MM.1S (cell line): ENCODE results near the gene APLP2.
"Not testable (repeated sequence)": the region's sequence is repeated elsewhere in the genome, so short reads cannot be mapped to it uniquely, and the experiment has no call there.

Experiments
- DNase-seq: peaks from one replicate; pipeline ENCODE4 v3.0.0-alpha.2; 2015
- H2AFZ ChIP-seq: fragments of 300-600 bp; sonication (generic); 2 replicates; pipeline ENCODE4 v1.6.0; 2016; ENCODE audit warnings: antibody characterized with exemption, low read length
- H3F3A ChIP-seq: fragments of 300-600 bp; sonication (generic); 2 replicates; pipeline ENCODE4 v1.6.1; 2016; ENCODE audit warnings: mild to moderate bottlenecking, antibody characterized with exemption, low read length, moderate library complexity, mixed read lengths; ENCODE audit not compliant: insufficient read depth
- H3K27ac ChIP-seq: fragments of 300-600 bp; sonication (generic); 2 replicates; pipeline ENCODE4 v1.5.1; 2016; ENCODE audit warnings: mild to moderate bottlenecking, low read length
- H3K27me3 ChIP-seq: fragments of 300-600 bp; sonication (generic); replicated peaks from 2 replicates; pipeline ENCODE4 v1.6.0; 2016; ENCODE audit warnings: low read length; ENCODE audit not compliant: insufficient read depth
- H3K36me3 ChIP-seq: fragments of 300-600 bp; sonication (generic); replicated peaks from 2 replicates; pipeline ENCODE4 v1.6.1; 2016; ENCODE audit warnings: mild to moderate bottlenecking, low read length, mixed read lengths; ENCODE audit not compliant: insufficient read depth
- H3K4me1 ChIP-seq: fragments of 300-600 bp; sonication (generic); 2 replicates; pipeline ENCODE4 v1.6.1; 2016; ENCODE audit warnings: low read length, mixed read lengths
- H3K4me2 ChIP-seq: fragments of 300-600 bp; sonication (generic); 2 replicates; pipeline ENCODE4 v1.6.0; 2016; ENCODE audit warnings: low read depth, low read length
- H3K4me3 ChIP-seq: fragments of 300-600 bp; sonication (generic); 2 replicates; pipeline ENCODE4 v1.5.1; 2016; ENCODE audit warnings: low read length, mixed read lengths
- H3K79me2 ChIP-seq: fragments of 300-600 bp; sonication (generic); 2 replicates; pipeline ENCODE4 v1.6.1; 2016; ENCODE audit warnings: mixed run types, low read length, mixed read lengths
- H3K9ac ChIP-seq: fragments of 300-600 bp; sonication (generic); 2 replicates; pipeline ENCODE4 v1.6.1; 2016; ENCODE audit warnings: low read length, mixed read lengths
- H3K9me2 ChIP-seq: fragments of 300-600 bp; sonication (generic); replicated peaks from 2 replicates; pipeline ENCODE4 v1.6.1; 2016; ENCODE audit warnings: mild to moderate bottlenecking, low read length, mixed read lengths; ENCODE audit not compliant: insufficient read depth
- H3K9me3 ChIP-seq: fragments of 300-600 bp; sonication (generic); replicated peaks from 2 replicates; pipeline ENCODE4 v1.6.1; 2016; ENCODE audit warnings: mild to moderate bottlenecking, low read length, mixed read lengths; ENCODE audit not compliant: insufficient read depth
- H4K20me1 ChIP-seq: fragments of 300-600 bp; sonication (generic); 2 replicates; pipeline ENCODE4 v1.6.1; 2016; ENCODE audit warnings: mild to moderate bottlenecking, low read length, moderate library complexity, mixed read lengths; ENCODE audit not compliant: insufficient read depth
- CTCF ChIP-seq: fragments of 300-600 bp; sonication (generic); IDR thresholded peaks from 2 replicates; pipeline ENCODE4 v1.5.1; 2016; ENCODE audit warnings: antibody characterized with exemption, low read length, mixed read lengths
- EZH2 ChIP-seq: fragments of 300-600 bp; sonication (generic); optimal IDR thresholded peaks from 2 replicates; pipeline ENCODE3; 2017; ENCODE audit warnings: low read depth, mild to moderate bottlenecking, antibody characterized with exemption, low read length, mixed read lengths
- EZH2phosphoT487 ChIP-seq: fragments of 300-600 bp; sonication (generic); IDR thresholded peaks from 2 replicates; pipeline ENCODE4 v1.6.1; 2018; ENCODE audit warnings: antibody characterized with exemption, low read length

APLP2 gene

GRCh38 chr11:130190371-130190881 lies 120.7 kb downstream of the APLP2 start:
- no peaks in the 10 kb centered on the region for H3K4me1 ChIP-seq
- TF ChIP-seq EZH2 (no peak), CTCF (no peak), EZH2phosphoT487 (no peak)
- H3K4me2 ChIP-seq, result no peak overlapping the region
- no peak overlapping the region for H3K27ac ChIP-seq
- H3K9me2 ChIP-seq, result no peaks in the 10 kb centered on the region
- no peaks in the 10 kb centered on the region for H3K9me3 ChIP-seq
- no peak overlapping the region for H2AFZ ChIP-seq
- H3K9ac ChIP-seq, result no peak overlapping the region
- no peak for DNase-seq
- H3K4me3 ChIP-seq, result no peak overlapping the region
- H3K79me2 ChIP-seq, result peaks cover 54% of the 10 kb centered on the region
- no peaks in the 10 kb centered on the region for H3F3A ChIP-seq
- no peaks in the 10 kb centered on the region for H3K27me3 ChIP-seq
- H3K36me3 ChIP-seq, result no peaks in the 10 kb centered on the region
- 0 out of 2 replicates have a peak, but pooled peaks cover 3% of the 10 kb centered on the region for H4K20me1 ChIP-seq

GRCh38 chr11:130191896-130192295 lies 122.2 kb downstream of the APLP2 start:
- no peaks in the 10 kb centered on the region for H3K36me3 ChIP-seq
- H3K9me2 ChIP-seq, result no peaks in the 10 kb centered on the region
- H4K20me1 ChIP-seq, result 0 out of 2 replicates have a peak, but pooled peaks cover 3% of the 10 kb centered on the region
- H3K4me3 ChIP-seq, result no peak overlapping the region
- H3K4me1 ChIP-seq, result no peaks in the 10 kb centered on the region
- no peak overlapping the region for H3K4me2 ChIP-seq
- DNase-seq, result no peak
- no peaks in the 10 kb centered on the region for H3K27me3 ChIP-seq
- H3K79me2 ChIP-seq, result peaks cover 39% of the 10 kb centered on the region
- no peak overlapping the region for H3K9ac ChIP-seq
- H3F3A ChIP-seq, result no peaks in the 10 kb centered on the region
- TF ChIP-seq EZH2 (no peak), CTCF (no peak), EZH2phosphoT487 (no peak)
- no peaks in the 10 kb centered on the region for H3K9me3 ChIP-seq
- H2AFZ ChIP-seq, result no peak overlapping the region
- no peak overlapping the region for H3K27ac ChIP-seq

- no peaks in the 10 kb centered on the region for H3K9me2 ChIP-seq
- no peaks in the 10 kb centered on the region for H3K9me3 ChIP-seq
- no peak overlapping the region for H3K27ac ChIP-seq
- no peak overlapping the region for H3K4me3 ChIP-seq
- H3K4me1 ChIP-seq, result no peaks in the 10 kb centered on the region
- no peaks in the 10 kb centered on the region for H4K20me1 ChIP-seq
- H3K27me3 ChIP-seq, result no peaks in the 10 kb centered on the region
- no peak for TF ChIP-seq CTCF
- no peak for TF ChIP-seq EZH2
- TF ChIP-seq EZH2phosphoT487, result no peak
- no peaks in the 10 kb centered on the region for H3F3A ChIP-seq
- H3K4me2 ChIP-seq, result no peak overlapping the region
- H3K9ac ChIP-seq, result no peak overlapping the region
- H2AFZ ChIP-seq, result no peak overlapping the region
- peaks cover 29% of the 10 kb centered on the region for H3K79me2 ChIP-seq
- no peak for DNase-seq
- H3K36me3 ChIP-seq, result no peaks in the 10 kb centered on the region
These were observed 123.2 kb downstream of the APLP2 start for GRCh38 chr11:130192845-130193267.

GRCh38 chr11:130193551-130193950 lies 123.9 kb downstream of the APLP2 start:
- not testable (repeated sequence) for DNase-seq, H2AFZ ChIP-seq, H3K4me3 ChIP-seq, H3F3A ChIP-seq, H3K4me2 ChIP-seq, H3K4me1 ChIP-seq, H3K27me3 ChIP-seq, H4K20me1 ChIP-seq, H3K9me2 ChIP-seq, H3K9me3 ChIP-seq, H3K9ac ChIP-seq, H3K27ac ChIP-seq, H3K36me3 ChIP-seq
- H3K79me2 ChIP-seq, result peaks cover 22% of the 10 kb centered on the region
